Measurements from ENCODE around the gene SLC46A1. TPM values are rescaled to one million over a fixed set of nuclear protein-coding genes. Genes with fewer than 3 reads are reported as not detected.

Gene SLC46A1
- total and polyA plus RNA-seq, 2 of the 13 experiments (the other 11 are each of a cell fraction or from before 2014, with no cell fraction given) = 19.6 to 22.6 TPM

DNA sequence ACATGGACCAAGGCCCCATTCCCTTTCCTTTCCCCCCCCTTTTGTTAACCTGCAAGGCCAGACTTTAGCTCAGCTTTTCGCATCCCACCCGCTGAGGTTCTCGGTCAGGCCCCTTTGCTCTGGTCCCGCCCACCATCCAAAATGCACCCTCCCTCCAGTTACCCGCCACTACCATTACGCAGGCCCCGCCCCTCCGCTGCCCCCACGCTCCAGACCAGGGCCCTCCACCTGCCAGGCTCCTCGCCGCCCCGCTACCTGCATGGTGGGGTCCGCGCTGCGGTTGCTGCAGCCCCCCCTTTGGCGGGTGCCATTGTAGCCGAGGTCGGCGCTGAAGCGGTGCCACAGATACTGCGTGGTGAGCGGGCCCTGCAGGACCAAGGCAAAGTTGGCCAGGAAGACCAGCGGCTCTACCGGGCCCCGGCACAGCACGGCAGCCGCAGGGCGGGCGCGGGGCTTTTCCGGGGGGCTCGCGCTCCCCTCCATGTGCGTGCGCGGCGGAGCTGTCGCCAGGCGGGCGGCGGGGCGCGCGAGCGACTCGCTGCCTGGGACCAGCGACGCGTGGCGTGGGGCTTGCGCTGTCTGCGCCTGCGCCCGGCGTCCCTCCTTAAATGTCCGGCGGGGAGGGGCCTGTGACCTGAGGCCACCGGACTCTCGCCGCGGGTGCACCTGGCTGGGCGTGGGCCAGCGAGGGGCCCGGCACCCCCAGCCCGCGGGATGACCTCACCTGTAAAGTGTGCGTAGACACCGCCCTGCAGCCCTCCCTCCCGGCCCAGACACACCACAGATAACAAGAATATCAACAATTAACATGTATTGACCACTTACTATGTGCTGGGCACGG, at the start of gene SLC46A1 (continued):
- TF ChIP-seq, protein P1, sequence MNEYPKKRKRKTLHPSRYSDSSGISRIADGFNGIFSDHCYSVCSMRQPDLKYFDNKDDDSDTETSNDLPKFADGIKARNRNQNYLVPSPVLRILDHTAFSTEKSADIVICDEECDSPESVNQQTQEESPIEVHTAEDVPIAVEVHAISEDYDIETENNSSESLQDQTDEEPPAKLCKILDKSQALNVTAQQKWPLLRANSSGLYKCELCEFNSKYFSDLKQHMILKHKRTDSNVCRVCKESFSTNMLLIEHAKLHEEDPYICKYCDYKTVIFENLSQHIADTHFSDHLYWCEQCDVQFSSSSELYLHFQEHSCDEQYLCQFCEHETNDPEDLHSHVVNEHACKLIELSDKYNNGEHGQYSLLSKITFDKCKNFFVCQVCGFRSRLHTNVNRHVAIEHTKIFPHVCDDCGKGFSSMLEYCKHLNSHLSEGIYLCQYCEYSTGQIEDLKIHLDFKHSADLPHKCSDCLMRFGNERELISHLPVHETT (CRISPR knock-in tag; conservative IDR thresholded peaks at IDR 0.05) = no peak
- TF ChIP-seq SATB2 (CRISPR knock-in tag; IDR thresholded peaks at IDR 0.05) = no peak
- TF ChIP-seq, protein P2, sequence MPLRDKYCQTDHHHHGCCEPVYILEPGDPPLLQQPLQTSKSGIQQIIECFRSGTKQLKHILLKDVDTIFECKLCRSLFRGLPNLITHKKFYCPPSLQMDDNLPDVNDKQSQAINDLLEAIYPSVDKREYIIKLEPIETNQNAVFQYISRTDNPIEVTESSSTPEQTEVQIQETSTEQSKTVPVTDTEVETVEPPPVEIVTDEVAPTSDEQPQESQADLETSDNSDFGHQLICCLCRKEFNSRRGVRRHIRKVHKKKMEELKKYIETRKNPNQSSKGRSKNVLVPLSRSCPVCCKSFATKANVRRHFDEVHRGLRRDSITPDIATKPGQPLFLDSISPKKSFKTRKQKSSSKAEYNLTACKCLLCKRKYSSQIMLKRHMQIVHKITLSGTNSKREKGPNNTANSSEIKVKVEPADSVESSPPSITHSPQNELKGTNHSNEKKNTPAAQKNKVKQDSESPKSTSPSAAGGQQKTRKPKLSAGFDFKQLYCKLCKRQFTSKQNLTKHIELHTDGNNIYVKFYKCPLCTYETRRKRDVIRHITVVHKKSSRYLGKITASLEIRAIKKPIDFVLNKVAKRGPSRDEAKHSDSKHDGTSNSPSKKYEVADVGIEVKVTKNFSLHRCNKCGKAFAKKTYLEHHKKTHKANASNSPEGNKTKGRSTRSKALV (CRISPR knock-in tag; IDR thresholded peaks at IDR 0.05) = no peak
- peak; percentile 50; the same call in 1 of the 2 replicates for TF ChIP-seq ZNF709 (CRISPR knock-in tag; IDR thresholded peaks at IDR 0.05)
- TF ChIP-seq, protein P3, sequence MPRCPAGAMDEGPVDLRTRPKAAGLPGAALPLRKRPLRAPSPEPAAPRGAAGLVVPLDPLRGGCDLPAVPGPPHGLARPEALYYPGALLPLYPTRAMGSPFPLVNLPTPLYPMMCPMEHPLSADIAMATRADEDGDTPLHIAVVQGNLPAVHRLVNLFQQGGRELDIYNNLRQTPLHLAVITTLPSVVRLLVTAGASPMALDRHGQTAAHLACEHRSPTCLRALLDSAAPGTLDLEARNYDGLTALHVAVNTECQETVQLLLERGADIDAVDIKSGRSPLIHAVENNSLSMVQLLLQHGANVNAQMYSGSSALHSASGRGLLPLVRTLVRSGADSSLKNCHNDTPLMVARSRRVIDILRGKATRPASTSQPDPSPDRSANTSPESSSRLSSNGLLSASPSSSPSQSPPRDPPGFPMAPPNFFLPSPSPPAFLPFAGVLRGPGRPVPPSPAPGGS (CRISPR knock-in tag; IDR thresholded peaks at IDR 0.05) = peak; percentile 64; the same call in 1 of the 2 replicates
- no peak for TF ChIP-seq SIX1 (CRISPR knock-in tag; IDR thresholded peaks at IDR 0.05; ENCODE audit: borderline replicate concordance)
- TF ChIP-seq DPF2 (CRISPR knock-in tag; IDR thresholded peaks at IDR 0.05; ENCODE audit: borderline replicate concordance, low read depth) = no peak
- peak; percentile 80 for TF ChIP-seq ZNF563 (CRISPR knock-in tag; IDR thresholded peaks at IDR 0.05)
- TF ChIP-seq, protein P4, sequence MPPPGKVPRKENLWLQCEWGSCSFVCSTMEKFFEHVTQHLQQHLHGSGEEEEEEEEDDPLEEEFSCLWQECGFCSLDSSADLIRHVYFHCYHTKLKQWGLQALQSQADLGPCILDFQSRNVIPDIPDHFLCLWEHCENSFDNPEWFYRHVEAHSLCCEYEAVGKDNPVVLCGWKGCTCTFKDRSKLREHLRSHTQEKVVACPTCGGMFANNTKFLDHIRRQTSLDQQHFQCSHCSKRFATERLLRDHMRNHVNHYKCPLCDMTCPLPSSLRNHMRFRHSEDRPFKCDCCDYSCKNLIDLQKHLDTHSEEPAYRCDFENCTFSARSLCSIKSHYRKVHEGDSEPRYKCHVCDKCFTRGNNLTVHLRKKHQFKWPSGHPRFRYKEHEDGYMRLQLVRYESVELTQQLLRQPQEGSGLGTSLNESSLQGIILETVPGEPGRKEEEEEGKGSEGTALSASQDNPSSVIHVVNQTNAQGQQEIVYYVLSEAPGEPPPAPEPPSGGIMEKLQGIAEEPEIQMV (CRISPR knock-in tag; IDR thresholded peaks at IDR 0.05; ENCODE audit: low read depth) = peak; percentile 63; the same call in 1 of the 2 replicates
- TF ChIP-seq, protein P5, sequence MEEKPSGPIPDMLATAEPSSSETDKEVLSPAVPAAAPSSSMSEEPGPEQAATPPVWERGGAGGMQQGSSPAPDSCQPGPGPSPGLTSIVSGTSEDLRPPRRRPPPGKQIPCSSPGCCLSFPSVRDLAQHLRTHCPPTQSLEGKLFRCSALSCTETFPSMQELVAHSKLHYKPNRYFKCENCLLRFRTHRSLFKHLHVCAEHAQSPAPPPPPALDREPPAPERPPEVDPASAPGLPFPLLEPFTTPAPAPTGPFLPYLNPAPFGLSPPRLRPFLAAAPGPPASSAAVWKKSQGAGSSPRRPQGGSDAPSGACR (CRISPR knock-in tag; IDR thresholded peaks at IDR 0.05) = peak; percentile 73; the same call in 1 of the 2 replicates
- TF ChIP-seq PRPF4 (IDR thresholded peaks at IDR 0.05; ENCODE audit: low read depth, low read length, poor library complexity, severe bottlenecking) = no peak
- peak; percentile 82 for TF ChIP-seq ZNF230 (CRISPR knock-in tag; IDR thresholded peaks at IDR 0.05)
- TF ChIP-seq SALL1 (CRISPR knock-in tag; IDR thresholded peaks at IDR 0.05) = peak; percentile 50
- TF ChIP-seq, protein P6, sequence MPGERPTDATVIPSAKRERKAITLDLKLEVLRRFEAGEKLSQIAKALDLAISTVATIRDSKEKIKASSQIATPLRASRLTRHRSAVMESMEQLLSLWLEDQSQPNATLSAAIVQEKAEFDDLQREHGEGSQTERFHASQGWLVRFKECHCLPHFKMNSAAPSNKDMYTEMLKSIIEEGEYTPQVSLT (CRISPR knock-in tag; IDR thresholded peaks at IDR 0.05; ENCODE audit: borderline replicate concordance, low read depth) = no peak
- TF ChIP-seq THAP11 (CRISPR knock-in tag; IDR thresholded peaks at IDR 0.05) = 0 out of 2 replicates have a peak, but pooled peaks have one; percentile 12
- TF ChIP-seq, protein P7, sequence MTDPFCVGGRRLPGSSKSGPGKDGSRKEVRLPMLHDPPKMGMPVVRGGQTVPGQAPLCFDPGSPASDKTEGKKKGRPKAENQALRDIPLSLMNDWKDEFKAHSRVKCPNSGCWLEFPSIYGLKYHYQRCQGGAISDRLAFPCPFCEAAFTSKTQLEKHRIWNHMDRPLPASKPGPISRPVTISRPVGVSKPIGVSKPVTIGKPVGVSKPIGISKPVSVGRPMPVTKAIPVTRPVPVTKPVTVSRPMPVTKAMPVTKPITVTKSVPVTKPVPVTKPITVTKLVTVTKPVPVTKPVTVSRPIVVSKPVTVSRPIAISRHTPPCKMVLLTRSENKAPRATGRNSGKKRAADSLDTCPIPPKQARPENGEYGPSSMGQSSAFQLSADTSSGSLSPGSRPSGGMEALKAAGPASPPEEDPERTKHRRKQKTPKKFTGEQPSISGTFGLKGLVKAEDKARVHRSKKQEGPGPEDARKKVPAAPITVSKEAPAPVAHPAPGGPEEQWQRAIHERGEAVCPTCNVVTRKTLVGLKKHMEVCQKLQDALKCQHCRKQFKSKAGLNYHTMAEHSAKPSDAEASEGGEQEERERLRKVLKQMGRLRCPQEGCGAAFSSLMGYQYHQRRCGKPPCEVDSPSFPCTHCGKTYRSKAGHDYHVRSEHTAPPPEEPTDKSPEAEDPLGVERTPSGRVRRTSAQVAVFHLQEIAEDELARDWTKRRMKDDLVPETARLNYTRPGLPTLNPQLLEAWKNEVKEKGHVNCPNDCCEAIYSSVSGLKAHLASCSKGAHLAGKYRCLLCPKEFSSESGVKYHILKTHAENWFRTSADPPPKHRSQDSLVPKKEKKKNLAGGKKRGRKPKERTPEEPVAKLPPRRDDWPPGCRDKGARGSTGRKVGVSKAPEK (CRISPR knock-in tag; IDR thresholded peaks at IDR 0.05; ENCODE audit: borderline replicate concordance) = no peak
- peak; percentile 90 for TF ChIP-seq IRX3 (CRISPR knock-in tag; IDR thresholded peaks at IDR 0.05; ENCODE audit: borderline replicate concordance, low read depth)
